HCT116 (cell line): ENCODE results near the gene TESK1. TPM values are rescaled to one million over a fixed set of nuclear protein-coding genes. Genes with fewer than 3 reads are reported as not detected.

Source experiments
- ATAC-seq: fragments of 200-7000 bp; cut with Tn5 transposase; 2 replicates; pipeline ENCODE4 v1.9.1; 2020; ENCODE audit warnings: mild to moderate bottlenecking, moderate library complexity
- Bru-seq: library from RNA; stranded (reverse); fragments of 400-500 nt; gene quantifications from one replicate; lab custom pipeline; 2021; lab: Mats Ljungman, UMichigan
- BruChase-seq, 2 experiments: library from RNA; stranded (reverse); fragments of 400-500 nt; gene quantifications; one replicate each; lab custom pipeline; 2021; lab: Mats Ljungman, UMichigan
- BruUV-seq: library from RNA; stranded (reverse); fragments of 400-500 nt; replicated peaks from 2 replicates; lab custom pipeline; 2021; lab: Mats Ljungman, UMichigan
- CTCF ChIA-PET: fragments of 300-600 bp; sonication (Branson Sonifier 250); formaldehyde crosslinking; loops from one replicate; lab custom pipeline; 2021; ENCODE audit warnings: antibody characterized with exemption; lab: Charles Lee
- POLR2A ChIA-PET: fragments of 300-600, 350-600 bp; sonication (Branson Sonifier 250); formaldehyde crosslinking; loops from one replicate; lab custom pipeline; 2021; ENCODE audit warnings: antibody characterized with exemption; lab: Charles Lee
- RAD21 ChIA-PET, 2 experiments: fragments of 300-600 bp; sonication (Branson Sonifier 250); formaldehyde crosslinking; loops; one replicate each; lab custom pipeline; 2023; ENCODE audit warnings: low total read pairs in 2 of 2; ENCODE audit not compliant: uncharacterized antibody in 2 of 2, unreplicated experiment in 2 of 2, low non-redundant PET in 1 of 2; lab: Charles Lee
- DNase-seq: peaks from one replicate; pipeline ENCODE4 v3.0.0-alpha.2; 2010; ENCODE audit warnings: low read depth, low spot score
- H2AFZ ChIP-seq: fragments of 200-600 bp; shearing (Covaris generic), sonication (generic); 2 replicates; pipeline ENCODE4 v1.6.1; 2017; ENCODE audit warnings: low read depth, mixed run types, mixed read lengths, antibody characterized with exemption, low read length; ENCODE audit not compliant: poor library complexity, severe bottlenecking
- H3K27ac ChIP-seq: 2 replicates; pipeline ENCODE4 v1.5.1; 2012; ENCODE audit warnings: low read depth, low read length
- H3K27me3 ChIP-seq: fragments of 200-600 bp; sonication (generic); 2 replicates; pipeline ENCODE4 v1.6.1; 2016; ENCODE audit warnings: mixed run types, low read length, mixed read lengths; ENCODE audit not compliant: insufficient read depth
- H3K36me3 ChIP-seq, 2 experiments: fragments of 200-500 bp in 1 of 2; fragments of 200-600 bp in 1 of 2; sonication (Bioruptor generic) in 1 of 2; sonication (generic) in 1 of 2; 2 replicates each; pipeline versions ENCODE4 v1.5.1 to v1.6.1; 2014 to 2016; ENCODE audit warnings: low read length in 2 of 2, inconsistent platforms in 1 of 2, mixed read lengths in 1 of 2, mixed run types in 1 of 2; ENCODE audit not compliant: insufficient read depth in 2 of 2, control insufficient read depth in 1 of 2
- H3K4me1 ChIP-seq, 2 experiments: fragments of 200-600 bp in 1 of 2; sonication (generic) in 1 of 2; 2 replicates each; pipeline versions ENCODE4 v1.5.1 to v1.6.1; 2012 to 2017; ENCODE audit warnings: low read length in 2 of 2, inconsistent platforms in 1 of 2, mild to moderate bottlenecking in 1 of 2, mixed read lengths in 1 of 2, mixed run types in 1 of 2, moderate library complexity in 1 of 2; ENCODE audit not compliant: insufficient read depth in 2 of 2, control insufficient read depth in 1 of 2
- H3K4me2 ChIP-seq: fragments of 200-600 bp; sonication (generic); 2 replicates; pipeline ENCODE4 v1.6.1; 2017; ENCODE audit warnings: mixed run types, low read length, mixed read lengths
- H3K4me3 ChIP-seq, 2 experiments: fragments of 200-600 bp in 1 of 2; sonication (generic) in 1 of 2; replicated peaks in 1 of 2; 2 replicates each; pipeline ENCODE4 v1.5.1; 2011 to 2016; ENCODE audit warnings: low read length in 2 of 2, control low read depth in 1 of 2, low read depth in 1 of 2, mild to moderate bottlenecking in 1 of 2, mixed read lengths in 1 of 2, mixed run types in 1 of 2
- H3K79me2 ChIP-seq: fragments of 200-600 bp; sonication (generic); 2 replicates; pipeline ENCODE4 v1.6.1; 2017; ENCODE audit warnings: mild to moderate bottlenecking, mixed run types, low read length, moderate library complexity, mixed read lengths; ENCODE audit not compliant: insufficient read depth
- H3K9ac ChIP-seq: fragments of 200-600 bp; sonication (generic); 2 replicates; pipeline ENCODE4 v1.6.1; 2016; ENCODE audit warnings: low read length, mixed read lengths
- H3K9me2 ChIP-seq: fragments of 200-600 bp; sonication (generic), shearing (Covaris generic); 2 replicates; pipeline ENCODE4 v1.6.1; 2017; ENCODE audit warnings: mixed run types, mild to moderate bottlenecking, moderate library complexity; ENCODE audit not compliant: insufficient read depth
- H3K9me3 ChIP-seq, 2 experiments: fragments of 200-500 bp in 1 of 2; fragments of 200-600 bp in 1 of 2; sonication (Bioruptor generic) in 1 of 2; sonication (generic) in 1 of 2; 2 replicates each; pipeline ENCODE4 v1.6.1; 2014 to 2017; ENCODE audit warnings: low read length in 2 of 2, mixed read lengths in 2 of 2, inconsistent platforms in 1 of 2, low read depth in 1 of 2, mild to moderate bottlenecking in 1 of 2, mixed run types in 1 of 2, moderate library complexity in 1 of 2; ENCODE audit not compliant: control insufficient read depth in 1 of 2, insufficient read depth in 1 of 2
- H4K20me1 ChIP-seq: fragments of 200-600 bp; sonication (generic), shearing (Covaris generic); 2 replicates; pipeline ENCODE4 v1.6.1; 2017; ENCODE audit warnings: mixed run types, mild to moderate bottlenecking, moderate library complexity; ENCODE audit not compliant: insufficient read depth
- CBX3 ChIP-seq: IDR thresholded peaks from 2 replicates; pipeline ENCODE4 v1.6.1; 2012; ENCODE audit warnings: low read depth
- FOSL1 ChIP-seq: IDR thresholded peaks from 2 replicates; pipeline ENCODE4 v1.6.1; 2012; ENCODE audit warnings: low read depth
- POLR2A ChIP-seq: IDR thresholded peaks from 2 replicates; pipeline ENCODE4 v1.7.0; 2011; ENCODE audit warnings: borderline replicate concordance; ENCODE audit not compliant: insufficient read depth, insufficient read length; ENCODE audit errors: extremely low read depth
- YY1 ChIP-seq: IDR thresholded peaks from 2 replicates; pipeline ENCODE4 v1.6.1; 2011; ENCODE audit warnings: low read length, low read depth, moderate library complexity, mild to moderate bottlenecking; ENCODE audit not compliant: insufficient replicate concordance; ENCODE audit errors: extremely low read depth
- intact Hi-C: fragments of 100-400 bp; cut with micrococcal nuclease; formaldehyde crosslinking; loops from 2 replicates; pipeline ENCODE4 v1.10.0; 2022
- long read RNA-seq: library from polyadenylated mRNA; unstranded; transcript quantifications from one replicate; pipeline ENCODE4 v2.0.0, GENCODE V29; 2021; ENCODE audit not compliant: unreplicated experiment
- polyA plus RNA-seq: library from polyadenylated mRNA; unstranded; fragments of >200 nt; gene quantifications from 2 replicates; pipeline ENCODE4 v1.2.1, GENCODE V29; 2012; ENCODE audit warnings: missing spikeins
- total RNA-seq: library from RNA; stranded (reverse); gene quantifications from one replicate; pipeline ENCODE4 v1.2.1, GENCODE V29; 2021; ENCODE audit not compliant: unreplicated experiment

TESK1 gene, protein sequence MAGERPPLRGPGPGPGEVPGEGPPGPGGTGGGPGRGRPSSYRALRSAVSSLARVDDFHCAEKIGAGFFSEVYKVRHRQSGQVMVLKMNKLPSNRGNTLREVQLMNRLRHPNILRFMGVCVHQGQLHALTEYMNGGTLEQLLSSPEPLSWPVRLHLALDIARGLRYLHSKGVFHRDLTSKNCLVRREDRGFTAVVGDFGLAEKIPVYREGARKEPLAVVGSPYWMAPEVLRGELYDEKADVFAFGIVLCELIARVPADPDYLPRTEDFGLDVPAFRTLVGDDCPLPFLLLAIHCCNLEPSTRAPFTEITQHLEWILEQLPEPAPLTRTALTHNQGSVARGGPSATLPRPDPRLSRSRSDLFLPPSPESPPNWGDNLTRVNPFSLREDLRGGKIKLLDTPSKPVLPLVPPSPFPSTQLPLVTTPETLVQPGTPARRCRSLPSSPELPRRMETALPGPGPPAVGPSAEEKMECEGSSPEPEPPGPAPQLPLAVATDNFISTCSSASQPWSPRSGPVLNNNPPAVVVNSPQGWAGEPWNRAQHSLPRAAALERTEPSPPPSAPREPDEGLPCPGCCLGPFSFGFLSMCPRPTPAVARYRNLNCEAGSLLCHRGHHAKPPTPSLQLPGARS
- total RNA-seq = 26.6 TPM
- 25.6 and 30.8 TPM in 2 replicates for polyA plus RNA-seq
- percentile 52 among the genes with signal in this experiment for Bru-seq, nascent RNA
- BruChase-seq, experiment 1, labeled RNA remaining after a 6-hour chase = percentile 81 among the genes with signal in this experiment
- percentile 70 among the genes with signal in this experiment for BruChase-seq, experiment 2, labeled RNA remaining after a 2-hour chase
- long read RNA-seq, transcript TESK1-201 (10 exons, 2,421 nt) = major isoform, 5 of 22 reads
- long read RNA-seq, partial matches to known transcripts = 14 of 22 reads
- long read RNA-seq, other reads (novel, unspliced or antisense) = 3 of 22 reads

DNA sequence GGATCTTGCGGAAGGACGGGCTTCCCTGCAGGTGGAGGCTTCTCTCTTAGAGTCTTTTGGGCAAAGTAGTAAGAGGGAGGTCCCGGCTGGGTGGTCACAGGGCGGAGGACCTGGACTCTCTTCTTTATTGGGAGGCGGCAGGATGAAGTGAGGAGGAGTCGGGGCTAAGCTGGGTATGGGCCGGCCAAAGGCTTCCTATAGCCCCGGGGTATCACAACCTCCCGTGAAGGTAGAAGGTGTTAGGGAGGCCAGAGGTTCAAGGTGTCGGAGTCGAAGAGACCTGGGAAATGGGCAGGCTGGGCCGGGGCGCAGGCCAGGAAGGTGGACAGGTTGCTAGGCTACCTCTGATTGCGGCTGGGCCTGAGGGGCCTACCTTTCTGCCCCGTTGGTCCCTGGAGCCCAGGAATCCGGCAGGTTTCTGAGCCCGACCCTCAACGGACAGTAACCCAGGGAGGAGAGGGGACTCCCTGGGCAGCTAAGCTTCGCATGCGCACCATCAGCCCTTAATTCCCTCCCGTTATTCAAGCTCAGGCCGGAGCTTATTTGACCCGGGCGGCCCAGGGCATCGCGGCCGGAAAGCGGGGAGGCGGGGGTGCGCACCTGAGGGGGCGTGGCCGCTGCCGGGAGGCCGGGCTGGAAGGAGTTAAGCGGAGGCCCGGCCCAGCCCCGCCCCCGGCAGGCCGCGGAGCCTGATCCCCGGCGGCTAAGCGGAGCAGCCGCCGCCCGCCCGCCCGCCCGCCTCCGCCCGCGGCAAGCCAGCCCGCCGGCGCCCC is at the start of gene TESK1:
TSS of gene TESK1 (plus strand) at position 685 of the 773 bp plus-strand sequence. CDS start 358 bp downstream, outside the sequence.
- ChIA-PET POLR2A (interaction anchor here (0.7 kb wide), 1 partner anchor 14 kb away, joined by 3 read pairs; no protein-coding TSS in a partner anchor), CTCF (interaction anchor here (0.6 to 2.0 kb wide), 5 partner anchors 11 to 94 kb away, joined by 3 to 7 read pairs (median 5); partner anchors contain the start of gene CCDC107), RAD21 (no interaction called here)
- DNase-seq = peak; percentile 48
- H3K9me3 ChIP-seq = no peaks in the 10 kb centered on the region
- H3K4me1 ChIP-seq = peaks cover 15 to 30% of the 10 kb centered on the region in 2 experiments; a peak in 3 of 4 replicates
- peaks cover 2 to 12% of the 10 kb centered on the region in 2 experiments; a peak in 3 of 4 replicates for H3K36me3 ChIP-seq
- H3K9me2 ChIP-seq = no peaks in the 10 kb centered on the region
- peak within 1 kb of the TSS; percentile 82 for H3K27ac ChIP-seq
- peak within 1 kb of the TSS; percentile 65 for H2AFZ ChIP-seq
- H3K9ac ChIP-seq = peak within 1 kb of the TSS; percentile 75
- peak; percentile 60 for ATAC-seq
- peak; percentile 17 for TF ChIP-seq YY1
- no peak for TF ChIP-seq FOSL1
- TF ChIP-seq POLR2A = no peak
- TF ChIP-seq CBX3 = no peak
- no peaks in the 10 kb centered on the region for H4K20me1 ChIP-seq
- peaks cover 21% of the 10 kb centered on the region; the same call in 1 of the 2 replicates for H3K79me2 ChIP-seq
- no TSS peak for BruUV-seq
- peak within 1 kb of the TSS; percentile 97 for H3K4me2 ChIP-seq
- intact Hi-C loops = loop anchor here (2.0 kb wide), 1 partner anchor 52 kb away; no protein-coding TSS in a partner anchor
- H3K4me3 ChIP-seq = peak within 1 kb of the TSS; percentile 76 to 85
- H3K27me3 ChIP-seq = no peaks in the 10 kb centered on the region
